Pericardium fibroblast (primary cell): ENCODE measurements around the gene PNLDC1. TPM values are rescaled to one million over a fixed set of nuclear protein-coding genes. Genes with fewer than 3 reads are reported as not detected.

Experiments
- total RNA-seq: library from RNA; depleted of rRNA; stranded (reverse); fragments of >200 nt; gene quantifications from 2 replicates; pipeline ENCODE4 v1.2.3, GENCODE V29; 2015

PNLDC1 gene, protein sequence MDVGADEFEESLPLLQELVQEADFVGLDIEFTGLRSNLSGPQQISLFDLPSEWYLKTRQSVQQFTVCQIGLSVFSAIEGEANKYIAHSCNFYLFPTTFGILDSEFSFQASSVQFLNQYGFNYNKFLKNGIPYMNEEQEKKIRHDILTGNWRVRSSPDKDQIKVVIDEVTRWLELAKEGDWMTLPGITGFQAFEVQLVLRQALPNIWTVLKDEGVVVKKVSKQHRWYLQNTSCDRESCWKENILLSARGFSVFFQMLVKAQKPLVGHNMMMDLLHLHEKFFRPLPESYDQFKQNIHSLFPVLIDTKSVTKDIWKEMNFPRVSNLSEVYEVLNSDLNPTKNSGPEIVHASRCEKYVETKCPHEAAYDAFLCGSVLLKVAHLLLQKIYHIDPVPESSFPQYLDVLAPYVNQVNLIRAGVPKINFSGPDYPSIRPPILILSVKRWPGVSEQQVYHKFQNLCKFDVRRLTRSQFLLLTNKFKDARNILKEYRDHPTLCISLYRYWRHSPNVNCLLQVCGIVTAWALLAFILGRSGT
- total RNA-seq: 1.4 TPM in 1 of 2 replicates, not detected in the other

GRCh38 chr6:159800141-159800865 lies at the start of gene PNLDC1:
Gene PNLDC1 (plus strand): TSS chr6:159800276. CDS start chr6:159800308, 32 bp downstream.

DNA sequence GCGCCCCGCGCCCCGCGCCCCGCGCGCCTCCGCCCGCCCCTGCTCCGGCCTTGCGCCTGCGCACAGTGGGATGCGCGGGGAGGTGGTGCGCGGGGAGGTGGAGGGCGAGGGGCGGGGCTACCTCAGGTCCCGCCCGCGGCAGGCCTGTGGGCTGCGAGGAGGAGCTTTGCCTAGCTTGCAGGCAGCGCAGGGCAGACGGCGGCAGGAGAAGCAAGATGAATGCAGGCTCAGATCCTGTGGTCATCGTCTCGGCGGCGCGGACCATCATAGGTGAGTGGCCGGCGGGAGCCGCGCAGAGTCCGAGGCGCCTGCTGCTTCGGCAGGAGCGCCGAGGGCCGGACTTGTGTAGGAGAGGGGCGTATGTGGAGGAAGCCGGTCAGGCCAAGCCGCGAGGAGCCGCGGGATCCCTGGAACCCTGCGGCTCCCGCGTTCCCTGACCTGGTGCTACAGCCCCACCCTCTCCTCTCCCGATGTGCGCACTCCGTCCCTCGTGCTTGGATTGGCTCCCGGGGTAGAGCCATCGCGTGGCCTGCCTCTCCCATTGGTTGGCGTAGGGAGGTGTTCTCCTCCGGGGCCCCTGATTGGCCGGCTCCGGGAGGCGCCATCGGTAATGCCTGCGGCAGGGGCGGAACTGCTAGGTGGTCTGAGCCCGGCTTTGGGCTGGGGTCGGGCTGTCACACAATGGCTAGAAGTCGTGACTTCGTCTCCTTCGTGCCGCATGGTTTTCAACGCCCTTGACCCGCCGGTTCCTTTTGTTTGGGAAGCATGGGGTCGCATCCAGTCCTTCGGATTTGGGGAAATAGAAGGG lies 38.0 kb upstream of the PNLDC1 start, which contains the start of gene ACAT2:
ACAT2 (plus strand) TSS at position 173 of the 808 bp plus-strand sequence; CDS start at position 216, 43 bp downstream.

GRCh38 chr6:159789377-159790148 lies 10.5 kb upstream of the PNLDC1 start, which contains the start of gene TCP1:
Gene TCP1 (minus strand): TSS chr6:159789602. CDS start chr6:159789468, 134 bp downstream.

GRCh38 chr6:159790149-159790955 lies 9.7 kb upstream of the PNLDC1 start, which contains the start of gene MRPL18:
Gene MRPL18 (plus strand): TSS chr6:159790467. CDS start chr6:159790588, 121 bp downstream.

Other genes starting within 250 kb of the PNLDC1 start
- 68.4 and 135 TPM in 2 replicates for gene SOD2, start 107.0 kb upstream of the PNLDC1 start, total RNA-seq
- gene WTAP, start 72.8 kb upstream of the PNLDC1 start, total RNA-seq: 50.9 and 52.9 TPM in 2 replicates
- gene ACAT2, start 38.2 kb upstream of the PNLDC1 start, total RNA-seq: 36.9 and 55.0 TPM in 2 replicates
- 135 and 136 TPM in 2 replicates for gene TCP1, start 10.7 kb upstream of the PNLDC1 start, total RNA-seq
- gene MRPL18, start 9.8 kb upstream of the PNLDC1 start, total RNA-seq: 67.7 and 82.9 TPM in 2 replicates
- under 0.01 TPM in 1 of 2 replicates, not detected in the other for gene MAS1, start 90.7 kb downstream of the PNLDC1 start, total RNA-seq
- 64.4 and 81.3 TPM in 2 replicates for gene IGF2R, start 168.8 kb downstream of the PNLDC1 start, total RNA-seq